IPS-NIHi11 (cell line): ENCODE data around the gene PCNX3.
"Not testable (repeated sequence)": the region's sequence is repeated elsewhere in the genome, so short reads cannot be mapped to it uniquely, and the experiment has no call there.

Experiments used
- DNase-seq: peaks from one replicate; pipeline ENCODE4 v3.0.0; 2012; ENCODE audit warnings: mixed read lengths, low spot score

PCNX3 gene

GRCh38 chr11:65620666-65621065, 5.1 kb downstream of the PCNX3 start:
- DNase-seq, result no peak

GRCh38 chr11:65621460-65621859, 5.9 kb downstream of the PCNX3 start:
- DNase-seq, result no peak

GRCh38 chr11:65622011-65622410, 6.4 kb downstream of the PCNX3 start:
- no peak for DNase-seq

GRCh38 chr11:65623177-65623576, 7.6 kb downstream of the PCNX3 start:
- DNase-seq, result no peak

GRCh38 chr11:65623852-65624616, 8.5 kb downstream of the PCNX3 start:
- no peak for DNase-seq

- no peak for DNase-seq
Observed at GRCh38 chr11:65624931-65625627, 9.5 kb downstream of the PCNX3 start.

GRCh38 chr11:65625628-65626342, 10.2 kb downstream of the PCNX3 start:
- peak; percentile 87 for DNase-seq

- no peak for DNase-seq
Observed at GRCh38 chr11:65627202-65627601, 11.6 kb downstream of the PCNX3 start.

GRCh38 chr11:65629579-65629978, 14.0 kb downstream of the PCNX3 start:
- DNase-seq, result no peak

- DNase-seq, result no peak
Observed at GRCh38 chr11:65630215-65630614, 14.6 kb downstream of the PCNX3 start.

GRCh38 chr11:65633390-65634108, 18.0 kb downstream of the PCNX3 start:
- no peak for DNase-seq

- no peak for DNase-seq
Observed at GRCh38 chr11:65634109-65634436, 18.5 kb downstream of the PCNX3 start.

- no peak for DNase-seq
Observed at GRCh38 chr11:65634440-65634839, 18.9 kb downstream of the PCNX3 start.

GRCh38 chr11:65634905-65635731, 19.5 kb downstream of the PCNX3 start:
- DNase-seq, result no peak

GRCh38 chr11:65636108-65637031, 20.8 kb downstream of the PCNX3 start:
- DNase-seq, result no peak

GRCh38 chr11:65637032-65637557, 21.5 kb downstream of the PCNX3 start:
- no peak for DNase-seq

GRCh38 chr11:65637794-65638419, 22.3 kb downstream of the PCNX3 start, which contains the start of gene SIPA1:
Gene SIPA1, plus strand, starts transcription at chr11:65638101. Its CDS starts 2,821 bp downstream, at chr11:65640922.
- peak; percentile 94 for DNase-seq

- DNase-seq, result not testable (repeated sequence)
Observed at GRCh38 chr11:65639228-65639597, 23.6 kb downstream of the PCNX3 start.

GRCh38 chr11:65639623-65640482, 24.3 kb downstream of the PCNX3 start:
- DNase-seq, result no peak
